COLO668 (cell line): Measurements from ENCODE around the gene ZNF365.
A peak's percentile ranks its signal among the peaks of the same experiment; 100 is the strongest.
"Not testable (repeated sequence)": the region's sequence is repeated elsewhere in the genome, so short reads cannot be mapped to it uniquely, and the experiment has no call there.

Experiments
- DNase-seq: peaks from one replicate; lab custom pipeline; 2025; ENCODE audit not compliant: unreplicated experiment; lab: John Stamatoyannopoulos, UW

Gene ZNF365

DNA sequence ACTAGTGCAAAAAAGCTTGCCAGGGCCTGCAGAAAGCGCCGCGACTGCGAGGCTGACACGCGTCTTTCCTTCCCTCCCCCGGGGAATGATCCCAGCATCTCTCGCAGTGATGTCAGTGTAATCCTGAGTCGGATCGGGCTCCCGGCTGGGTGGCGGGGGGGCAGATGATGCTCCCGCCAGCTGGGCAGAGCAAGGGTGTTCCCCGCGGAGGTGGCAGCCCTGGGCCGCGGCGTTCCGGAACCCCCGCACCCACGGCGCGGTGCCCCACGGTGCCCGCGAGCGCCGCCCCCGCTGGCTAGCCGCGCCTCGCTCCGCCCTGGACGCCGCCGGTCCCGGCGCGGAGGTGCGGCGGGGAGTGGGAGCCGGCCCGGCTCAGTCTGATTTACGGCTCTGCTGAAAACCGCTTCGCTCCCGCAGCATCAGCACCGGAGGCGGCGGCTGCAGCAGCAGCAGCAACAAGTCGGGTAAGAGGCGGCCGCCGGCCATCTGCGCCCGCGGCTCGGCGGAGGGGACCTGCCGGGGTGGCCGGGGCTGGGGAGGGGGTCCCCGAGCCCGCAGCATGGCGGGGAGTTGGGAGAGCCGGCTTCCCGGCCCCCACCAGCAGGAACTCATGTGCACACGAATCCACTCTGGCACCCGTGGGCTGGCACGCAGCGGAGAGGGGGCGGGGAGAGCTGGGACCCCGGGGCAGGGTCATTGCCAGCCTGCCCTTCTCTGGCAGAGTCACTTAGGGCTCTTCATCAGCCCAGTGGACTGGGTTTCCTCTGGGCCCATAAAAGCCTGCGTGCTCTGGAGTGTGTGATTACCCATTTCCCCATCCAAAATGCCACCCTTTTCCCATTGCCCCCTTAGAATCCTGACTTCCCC, at the start of gene ZNF365:
Gene ZNF365 (plus strand): TSS at position 375 of the 867 bp plus-strand sequence. CDS start 1,825 bp downstream, outside the sequence.
- DNase-seq = peak; percentile 66

DNA sequence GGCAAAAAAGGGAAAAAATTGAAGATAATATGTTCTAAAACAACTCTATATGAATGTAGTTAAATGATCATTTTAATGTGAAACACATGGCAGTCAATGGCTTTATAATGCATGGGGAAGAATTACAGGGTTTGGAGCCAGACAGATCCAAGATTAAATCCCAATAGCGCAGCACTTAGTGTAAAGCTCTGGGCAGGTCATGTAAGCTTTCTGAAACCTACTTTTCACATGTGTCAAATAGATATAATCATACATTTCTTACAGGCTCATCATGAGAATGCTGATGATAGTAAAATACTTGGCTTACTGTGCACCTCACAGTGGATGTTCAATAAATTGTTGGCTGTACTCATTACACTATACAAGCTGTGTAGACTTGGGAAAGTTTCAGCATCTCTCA, 48.0 kb upstream of the ZNF365 start:
- DNase-seq = no peak

GRCh38 chr10:62327885-62328284, 46.3 kb upstream of the ZNF365 start:
- no peak for DNase-seq

GRCh38 chr10:62330213-62330612, 44.0 kb upstream of the ZNF365 start:
- no peak for DNase-seq

- no peak for DNase-seq
Measured at GRCh38 chr10:62332406-62332805, 41.8 kb upstream of the ZNF365 start.

DNA sequence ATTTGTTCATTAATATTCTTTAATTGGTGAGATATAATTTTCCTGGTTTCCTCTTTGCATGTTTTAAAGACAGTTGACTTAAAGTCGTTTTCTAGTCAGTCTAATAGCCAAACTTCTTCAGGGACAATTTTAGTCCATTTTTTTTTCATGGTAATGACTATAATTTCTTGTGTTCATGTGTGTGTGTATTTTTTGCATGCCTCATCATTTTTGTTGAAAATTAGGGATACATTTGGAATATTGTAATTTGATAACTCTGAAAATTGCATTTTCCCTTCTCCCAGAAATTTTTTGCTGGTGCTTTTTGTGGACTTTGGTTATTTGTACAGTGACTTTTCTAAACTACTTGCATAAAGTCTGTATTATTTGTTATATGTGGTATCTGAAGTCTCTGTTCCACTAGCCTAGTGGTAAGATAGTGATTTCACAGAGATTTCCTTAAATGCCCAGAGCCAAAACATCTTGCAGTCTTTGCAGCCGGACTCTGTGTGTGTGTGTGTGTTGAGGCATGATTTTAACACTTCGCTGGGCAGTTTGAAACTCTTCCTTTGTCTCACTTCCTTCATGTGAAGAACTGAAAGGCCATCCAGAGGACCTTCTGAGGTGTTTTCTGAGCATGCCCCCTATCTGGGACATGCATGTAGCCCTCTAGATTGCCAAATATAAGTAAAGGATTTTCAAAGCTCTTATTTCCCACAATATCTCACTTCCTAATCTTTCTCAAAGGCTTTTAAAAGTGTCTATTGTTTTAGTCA, 40.9 kb upstream of the ZNF365 start:
- DNase-seq = no peak

DNA sequence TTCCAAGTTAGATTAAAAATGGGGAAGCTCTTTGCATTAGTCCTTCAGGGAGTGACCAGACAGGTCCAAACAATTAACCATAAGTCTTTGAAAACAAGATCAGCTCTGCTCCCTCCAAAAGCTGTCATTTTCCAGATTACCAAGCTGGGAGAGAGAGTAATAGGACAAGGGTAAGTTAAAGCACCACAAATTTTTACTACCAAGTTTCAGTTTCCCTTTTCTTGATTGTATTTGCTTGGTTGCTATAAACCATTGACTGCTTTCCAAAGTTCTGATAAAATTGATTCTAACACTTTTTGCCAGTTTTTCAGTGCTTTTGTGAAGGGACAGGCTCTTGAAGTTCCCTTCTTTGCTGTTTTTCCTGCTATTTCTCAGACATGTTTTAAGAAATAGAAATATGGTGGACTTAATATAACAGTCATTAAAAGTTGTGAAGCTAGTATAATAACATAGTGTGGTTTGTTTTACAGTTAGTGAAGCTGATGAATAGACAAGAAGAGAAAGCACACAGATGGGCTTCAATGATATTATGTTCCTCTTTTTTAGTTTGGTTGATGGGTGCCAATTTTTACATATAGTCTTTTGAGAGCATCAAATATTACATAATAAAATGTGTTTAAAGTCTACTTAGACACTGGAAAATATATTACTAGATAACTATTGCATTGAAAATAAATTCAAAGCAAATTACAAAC, 40.0 kb upstream of the ZNF365 start:
- DNase-seq = no peak

DNA sequence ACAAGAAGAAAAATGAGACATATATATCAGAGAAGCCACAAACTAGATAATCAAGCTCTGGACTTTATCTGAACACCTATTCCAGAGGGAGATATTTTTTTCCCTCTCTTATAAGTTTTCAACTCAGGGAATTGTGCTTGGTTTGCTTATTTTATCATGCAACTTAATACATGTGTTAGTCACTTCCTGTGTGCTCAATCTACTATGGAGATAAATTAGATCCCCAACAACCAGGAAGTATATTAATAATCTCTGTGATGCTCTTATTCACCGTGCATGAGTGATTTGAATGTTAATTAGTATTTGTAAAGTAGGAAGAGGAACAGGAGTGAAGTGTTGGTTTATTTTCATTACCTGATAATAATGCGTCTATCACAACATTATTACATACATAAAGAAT, 38.8 kb upstream of the ZNF365 start:
- no peak for DNase-seq

GRCh38 chr10:62336404-62336803, 37.8 kb upstream of the ZNF365 start:
- DNase-seq = no peak

DNA sequence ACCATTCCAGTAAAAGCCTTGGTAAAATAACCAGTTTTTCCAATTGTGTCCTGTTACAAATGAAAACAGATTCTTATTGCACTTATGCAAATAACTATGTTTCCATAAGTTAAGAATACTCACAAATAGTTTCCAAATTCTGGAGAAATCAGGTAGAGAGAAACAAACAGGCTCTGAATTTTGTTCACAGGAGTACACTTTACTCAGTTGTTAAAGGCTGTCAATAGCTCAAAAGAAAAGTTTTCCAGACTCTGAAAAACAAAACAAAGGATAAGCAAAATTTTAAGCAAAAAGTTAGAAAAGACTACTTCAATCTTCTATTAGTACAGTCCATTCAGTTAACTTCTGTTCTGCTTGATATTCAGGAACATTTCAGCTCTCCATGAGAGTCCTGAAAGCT, 32.8 kb upstream of the ZNF365 start:
- no peak for DNase-seq

- DNase-seq = no peak
Measured at GRCh38 chr10:62343000-62343399, 31.2 kb upstream of the ZNF365 start.

DNA sequence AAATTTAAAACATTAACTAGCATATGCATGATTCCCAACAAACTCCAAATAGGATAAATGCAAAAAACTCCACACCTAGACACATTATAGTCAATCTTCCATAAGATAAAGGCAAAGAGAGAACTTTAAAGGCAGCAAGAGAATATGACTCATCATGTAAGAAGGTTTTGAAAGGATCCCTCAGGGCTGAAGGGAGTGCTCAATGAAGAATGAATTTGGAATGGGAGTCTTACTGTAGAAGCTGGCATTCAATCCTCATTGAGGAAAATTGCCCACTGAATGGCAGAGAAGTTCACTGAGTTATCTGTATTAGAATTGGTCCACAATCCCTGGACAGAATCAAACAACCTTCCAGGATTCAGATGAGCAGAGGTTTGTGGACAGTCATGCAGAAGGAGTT, 26.1 kb upstream of the ZNF365 start:
- no peak for DNase-seq

DNA sequence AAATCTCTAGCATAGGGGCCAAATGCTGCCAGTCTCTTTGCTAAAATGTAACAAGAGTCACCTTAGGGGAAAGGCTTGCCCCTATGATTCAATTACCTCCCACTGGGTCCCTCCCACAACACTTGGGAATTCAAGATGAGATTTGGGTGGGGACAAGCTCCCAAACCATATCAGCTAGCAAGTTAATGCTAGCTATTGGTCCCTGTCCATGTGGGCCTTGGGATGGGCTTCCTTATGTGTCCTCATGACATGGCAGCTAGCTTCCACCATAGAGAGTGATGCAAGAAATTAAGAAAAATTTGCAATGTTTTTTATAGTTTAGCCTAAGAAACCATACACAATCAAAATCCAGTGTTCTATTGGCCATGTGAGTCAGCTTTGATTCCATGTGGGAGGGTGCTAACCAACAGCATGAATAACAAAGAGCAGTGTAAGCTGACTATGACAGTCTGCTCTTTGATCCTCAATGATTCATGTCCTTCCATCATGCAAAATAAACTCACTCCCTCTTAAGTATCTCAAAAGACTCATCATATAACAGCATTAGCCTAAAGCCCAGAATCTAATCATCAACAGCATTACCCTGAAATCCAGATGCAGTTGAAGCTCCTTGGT, 21.7 kb upstream of the ZNF365 start:
- no peak for DNase-seq

DNA sequence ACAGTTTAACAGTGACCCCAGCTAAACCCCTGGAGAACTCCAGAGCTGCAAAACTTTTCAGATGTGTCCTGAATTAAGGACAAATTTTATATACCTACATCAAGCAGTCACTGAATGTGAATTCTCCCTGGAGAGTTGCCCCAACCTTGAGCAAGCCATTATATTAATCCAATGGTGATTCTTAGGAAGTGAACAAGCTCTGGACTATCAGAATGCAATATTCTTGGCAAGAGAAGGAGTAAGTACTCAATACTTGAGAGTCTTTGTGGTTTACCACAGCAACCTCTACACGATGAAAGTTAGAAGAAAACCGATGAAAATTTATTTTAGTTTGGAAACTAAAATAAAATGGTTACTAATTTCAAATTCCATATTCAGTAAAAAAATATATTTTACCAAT, 19.3 kb upstream of the ZNF365 start:
- DNase-seq = no peak

- no peak for DNase-seq
Measured at GRCh38 chr10:62356447-62356846, 17.7 kb upstream of the ZNF365 start.

DNA sequence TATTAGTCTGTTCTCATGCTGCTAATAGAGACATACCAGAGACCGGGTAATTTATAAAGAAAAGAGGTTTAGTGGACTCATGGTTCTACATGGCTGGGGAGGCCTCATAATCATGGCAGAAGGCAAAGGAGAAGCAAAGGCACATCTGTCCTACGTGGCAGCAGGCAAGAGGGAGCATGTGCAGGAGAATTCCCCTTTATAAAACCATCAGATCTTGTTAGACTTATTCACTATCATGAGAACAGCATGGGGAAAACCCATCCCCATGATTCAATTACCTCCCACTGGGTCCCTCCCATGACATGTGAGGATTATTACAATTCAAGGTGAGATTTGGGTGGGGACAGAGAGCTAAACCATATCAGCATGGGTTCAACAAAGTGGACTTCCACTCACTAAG, 16.0 kb upstream of the ZNF365 start:
- not testable (repeated sequence) for DNase-seq

GRCh38 chr10:62373639-62373994, 552 bp upstream of the ZNF365 start:
- no peak for DNase-seq

DNA sequence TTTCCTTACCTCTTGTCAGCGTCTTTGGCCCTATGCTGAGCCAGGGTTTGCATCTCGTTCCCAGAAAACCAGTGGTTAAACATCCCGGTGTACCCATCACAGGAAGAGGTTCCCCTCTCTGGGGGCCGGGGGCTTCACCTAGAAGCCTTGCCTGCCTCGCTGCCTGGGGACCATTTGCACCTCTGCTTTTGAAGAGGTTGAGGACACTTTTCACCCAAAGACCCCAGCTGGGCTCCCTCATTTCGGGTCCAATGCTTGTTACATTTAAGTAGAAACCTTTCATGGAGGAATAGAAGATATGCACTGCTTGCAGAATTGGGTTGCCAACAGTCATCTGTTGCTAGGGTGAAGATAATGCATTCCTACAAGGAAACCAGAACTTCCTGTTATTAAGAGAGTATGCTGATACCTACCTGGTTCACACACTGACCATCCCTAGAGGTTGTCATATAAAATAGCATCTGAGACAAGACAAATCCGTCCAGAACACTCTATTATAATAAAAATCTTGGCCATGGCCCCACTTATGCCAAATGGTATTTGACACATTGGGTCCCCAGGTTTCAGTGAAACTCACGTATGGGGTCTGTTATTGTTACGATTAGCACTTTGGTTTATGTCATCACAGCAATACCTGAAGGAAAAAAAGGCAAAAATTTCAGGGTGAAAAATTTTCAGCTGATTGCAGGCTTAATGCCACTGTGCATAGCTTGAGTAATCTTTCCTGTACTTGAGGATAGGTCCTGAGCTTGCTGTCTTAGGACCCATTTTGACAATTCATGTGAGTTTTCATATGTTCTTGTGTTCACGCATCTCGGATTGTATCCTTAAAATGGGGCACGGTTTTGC, 917 bp downstream of the ZNF365 start:
- DNase-seq = no peak

- DNase-seq = no peak
Measured at GRCh38 chr10:62376071-62377025, 2.2 kb downstream of the ZNF365 start.
